ENCODE data around the gene TENM4.

The TENM4 gene

DNA sequence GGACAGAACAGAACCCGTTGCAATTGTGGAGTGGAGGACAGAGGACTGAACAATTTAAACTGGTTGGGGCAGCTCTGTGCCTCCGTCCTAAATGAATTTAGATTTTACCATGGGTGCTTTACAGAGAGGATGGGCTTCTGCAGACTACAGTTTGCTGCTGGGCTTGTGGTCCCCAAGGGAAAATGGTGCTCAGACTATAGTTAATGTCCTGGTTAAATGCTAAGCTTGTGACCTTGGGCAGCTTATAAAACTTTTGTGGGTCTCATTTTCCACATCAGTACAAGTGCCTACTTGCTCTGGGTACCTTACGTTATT, 511.0 kb downstream of the TENM4 start:
- TF ChIP-seq, protein P1, sequence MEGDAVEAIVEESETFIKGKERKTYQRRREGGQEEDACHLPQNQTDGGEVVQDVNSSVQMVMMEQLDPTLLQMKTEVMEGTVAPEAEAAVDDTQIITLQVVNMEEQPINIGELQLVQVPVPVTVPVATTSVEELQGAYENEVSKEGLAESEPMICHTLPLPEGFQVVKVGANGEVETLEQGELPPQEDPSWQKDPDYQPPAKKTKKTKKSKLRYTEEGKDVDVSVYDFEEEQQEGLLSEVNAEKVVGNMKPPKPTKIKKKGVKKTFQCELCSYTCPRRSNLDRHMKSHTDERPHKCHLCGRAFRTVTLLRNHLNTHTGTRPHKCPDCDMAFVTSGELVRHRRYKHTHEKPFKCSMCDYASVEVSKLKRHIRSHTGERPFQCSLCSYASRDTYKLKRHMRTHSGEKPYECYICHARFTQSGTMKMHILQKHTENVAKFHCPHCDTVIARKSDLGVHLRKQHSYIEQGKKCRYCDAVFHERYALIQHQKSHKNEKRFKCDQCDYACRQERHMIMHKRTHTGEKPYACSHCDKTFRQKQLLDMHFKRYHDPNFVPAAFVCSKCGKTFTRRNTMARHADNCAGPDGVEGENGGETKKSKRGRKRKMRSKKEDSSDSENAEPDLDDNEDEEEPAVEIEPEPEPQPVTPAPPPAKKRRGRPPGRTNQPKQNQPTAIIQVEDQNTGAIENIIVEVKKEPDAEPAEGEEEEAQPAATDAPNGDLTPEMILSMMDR (IDR thresholded peaks at IDR 0.05; ENCODE audit: insufficient read depth, low read length, missing control alignments), result no peak
- no peak overlapping the region for H3K4me3 ChIP-seq (ENCODE audit: low read depth, low read length)
- CTCF ChIA-PET, result interaction anchor here (1.5 kb wide), 1 partner anchor 282 kb away, joined by 3 read pairs; no protein-coding TSS in a partner anchor
- DNase-seq (ENCODE audit: low read depth, low spot score), result no peak
- POLR2A ChIA-PET, result no interaction called here

GRCh38 chr11:78929207-78929905, 511.5 kb downstream of the TENM4 start:
- TF ChIP-seq, protein P1 (IDR thresholded peaks at IDR 0.05; ENCODE audit: insufficient read depth, low read length, missing control alignments), result no peak
- ChIA-PET CTCF (interaction anchor here (1.5 kb wide), 1 partner anchor 282 kb away, joined by 3 read pairs; no protein-coding TSS in a partner anchor), POLR2A (no interaction called here)
- DNase-seq (ENCODE audit: low read depth, low spot score), result no peak
- no peak overlapping the region for H3K4me3 ChIP-seq (ENCODE audit: low read depth, low read length)

DNA sequence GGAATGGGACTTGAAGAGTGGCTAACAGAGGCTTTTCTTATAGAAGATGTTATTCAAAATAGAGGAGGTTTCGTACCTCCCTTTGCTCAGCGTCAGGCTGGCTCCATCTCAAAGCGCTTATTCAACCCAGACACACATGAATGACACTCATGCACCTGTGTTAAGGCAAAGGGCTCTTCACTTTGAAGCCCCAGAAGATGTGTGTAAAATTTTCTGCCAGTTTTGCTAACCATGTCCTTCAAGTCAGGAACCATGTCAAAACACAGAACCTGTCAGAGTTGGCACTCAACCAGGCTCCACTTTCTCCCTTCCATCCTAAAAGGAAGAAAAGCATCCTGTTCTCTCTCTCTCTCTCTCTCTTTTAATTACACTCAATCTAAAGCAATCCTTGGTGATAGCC, 513.3 kb downstream of the TENM4 start:
- CTCF ChIA-PET, result interaction anchor here (1.8 kb wide), 1 partner anchor 12 kb away, joined by 6 read pairs; no protein-coding TSS in a partner anchor
- DNase-seq (ENCODE audit: low read depth, low spot score), result no peak
- POLR2A ChIA-PET, result no interaction called here
- H3K4me3 ChIP-seq (ENCODE audit: low read depth, low read length), result no peak overlapping the region
- TF ChIP-seq, protein P1 (IDR thresholded peaks at IDR 0.05; ENCODE audit: insufficient read depth, low read length, missing control alignments), result no peak

GRCh38 chr11:78926633-78927338, 514.0 kb downstream of the TENM4 start:
- peak; percentile 0 for DNase-seq (ENCODE audit: low read depth, low spot score)
- ChIA-PET POLR2A (no interaction called here), CTCF (interaction anchor here (1.1 to 1.8 kb wide), 2 partner anchors 10 to 12 kb away, joined by 5 to 6 read pairs; no protein-coding TSS in a partner anchor)
- TF ChIP-seq, protein P1 (IDR thresholded peaks at IDR 0.05; ENCODE audit: insufficient read depth, low read length, missing control alignments), result no peak
- H3K4me3 ChIP-seq (ENCODE audit: low read depth, low read length), result no peak overlapping the region

- POLR2A ChIA-PET, result no interaction called here
- CTCF ChIA-PET, result interaction anchor here (1.3 kb wide), 1 partner anchor 278 kb away, joined by 3 read pairs; no protein-coding TSS in a partner anchor
- TF ChIP-seq, protein P1 (IDR thresholded peaks at IDR 0.05; ENCODE audit: insufficient read depth, low read length, missing control alignments), result no peak
- no peak overlapping the region for H3K4me3 ChIP-seq (ENCODE audit: low read depth, low read length)
- no peak for DNase-seq (ENCODE audit: low read depth, low spot score)
These were observed 515.4 kb downstream of the TENM4 start for GRCh38 chr11:78925387-78925786.

DNA sequence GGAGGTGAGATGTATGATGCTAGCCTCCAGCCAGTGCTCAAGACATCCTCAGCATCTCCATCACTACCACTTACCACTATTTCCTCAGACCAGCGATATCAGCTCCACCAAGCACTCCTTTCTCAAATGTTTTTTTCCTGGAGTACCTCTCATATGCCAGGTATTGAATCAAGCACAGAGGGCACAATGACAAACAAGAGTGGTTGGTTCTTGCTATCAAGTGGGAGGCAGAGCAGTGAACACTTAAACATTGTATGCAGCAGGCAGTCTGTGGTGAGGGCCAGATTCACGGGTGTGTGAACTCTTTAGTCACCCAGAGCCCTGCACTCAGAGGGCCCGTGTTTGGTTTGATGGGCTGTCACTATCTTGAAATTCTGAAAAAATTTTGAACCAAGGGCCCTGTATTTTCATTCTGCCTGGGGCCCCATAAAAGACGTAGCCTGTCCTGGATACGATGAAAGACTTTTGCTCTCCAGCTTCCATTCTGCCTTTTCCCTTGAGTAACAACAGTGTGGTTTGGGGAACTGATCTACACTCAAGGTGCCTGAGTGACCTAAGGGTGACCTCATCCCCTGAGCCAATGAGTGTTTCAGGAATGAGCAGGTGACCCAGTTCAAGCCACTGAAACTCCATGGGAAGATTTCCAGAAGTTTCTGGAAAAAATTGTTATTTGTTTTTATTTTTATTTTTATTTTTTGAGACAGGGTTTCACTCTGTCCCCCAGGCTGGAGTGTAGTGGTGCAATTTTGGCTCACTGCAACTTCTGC, 517.8 kb downstream of the TENM4 start:
- no peak overlapping the region for H3K4me3 ChIP-seq (ENCODE audit: low read depth, low read length)
- POLR2A ChIA-PET, result no interaction called here
- DNase-seq (ENCODE audit: low read depth, low spot score), result no peak
- CTCF ChIA-PET, result no interaction called here
- TF ChIP-seq, protein P1 (IDR thresholded peaks at IDR 0.05; ENCODE audit: insufficient read depth, low read length, missing control alignments), result no peak
